T-helper 2 cell treated with Interferon-gamma antibody and Interleukin-4, amounts not matched to agents 5 μg/mL and 100 μg/mL, for 36 hours (primary cell): Measurements from ENCODE around the gene ARHGEF6.
A peak's percentile ranks its signal among the peaks of the same experiment; 100 is the strongest.
"Not testable (repeated sequence)": the region's sequence is repeated elsewhere in the genome, so short reads cannot be mapped to it uniquely, and the experiment has no call there.

ENCODE experiments used
- DNase-seq: peaks from one replicate; pipeline ENCODE4 v3.0.0; 2021; ENCODE audit warnings: low spot score
- H3K27ac Mint-ChIP-seq: one replicate; pipeline ENCODE4 v1.8.0; 2021; ENCODE audit warnings: mild to moderate bottlenecking, mixed read lengths
- H3K27me3 Mint-ChIP-seq: one replicate; pipeline ENCODE4 v1.8.0; 2021; ENCODE audit warnings: low read depth, mixed read lengths
- H3K36me3 Mint-ChIP-seq: one replicate; pipeline ENCODE4 v1.8.0; 2021; ENCODE audit warnings: low read depth, mixed read lengths
- H3K4me1 Mint-ChIP-seq: one replicate; pipeline ENCODE4 v1.8.0; 2021; ENCODE audit warnings: low read depth, mixed read lengths
- H3K4me3 Mint-ChIP-seq: one replicate; pipeline ENCODE4 v1.8.0; 2022; ENCODE audit warnings: mild to moderate bottlenecking, moderate library complexity, mixed read lengths
- H3K9me3 Mint-ChIP-seq: one replicate; pipeline ENCODE4 v1.8.0; 2021; ENCODE audit warnings: mixed read lengths

The ARHGEF6 gene

GRCh38 chrX:136806891-136807410 is 26.2 kb upstream of the ARHGEF6 start:
- no peak for DNase-seq
- Mint-ChIP-seq H3K27ac (no peak overlapping the region), H3K4me1 (peaks cover 24% of the 10 kb centered on the region), H3K4me3 (no peak overlapping the region), H3K27me3 (no peaks in the 10 kb centered on the region), H3K9me3 (no peaks in the 10 kb centered on the region), H3K36me3 (peaks cover 44% of the 10 kb centered on the region)

- Mint-ChIP-seq H3K4me1 (peaks cover 27% of the 10 kb centered on the region), H3K27me3 (no peaks in the 10 kb centered on the region), H3K36me3 (peaks cover 37% of the 10 kb centered on the region), H3K9me3 (no peaks in the 10 kb centered on the region), H3K4me3 (no peak overlapping the region), H3K27ac (no peak overlapping the region)
- no peak for DNase-seq
These were observed 21.8 kb upstream of the ARHGEF6 start for GRCh38 chrX:136802515-136802914.

DNA sequence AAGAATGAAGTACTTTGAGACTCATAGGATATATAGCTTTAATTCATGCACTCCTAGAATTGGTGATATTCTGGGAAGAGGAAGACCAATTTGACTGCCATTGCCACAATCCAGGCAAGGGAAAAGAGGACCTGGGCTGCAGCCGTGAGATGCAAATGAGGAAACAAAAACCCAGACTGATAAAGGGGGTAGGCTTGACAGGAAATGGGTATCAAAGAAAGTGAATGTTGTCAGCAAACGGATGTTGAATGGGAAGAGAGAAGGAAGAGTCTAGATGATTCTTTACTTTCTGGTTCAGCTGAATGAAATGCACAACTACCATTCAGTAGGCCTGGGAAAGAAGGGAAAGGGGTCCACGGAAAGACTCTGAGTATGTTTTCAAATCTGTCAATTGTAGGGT is 17.1 kb upstream of the ARHGEF6 start:
- H3K4me1 Mint-ChIP-seq: peaks cover 16% of the 10 kb centered on the region
- H3K27ac Mint-ChIP-seq: peak overlapping the region; percentile 31
- no peaks in the 10 kb centered on the region for H3K27me3 Mint-ChIP-seq
- peaks cover 11% of the 10 kb centered on the region for H3K36me3 Mint-ChIP-seq
- H3K9me3 Mint-ChIP-seq: peaks cover 10% of the 10 kb centered on the region
- DNase-seq: no peak
- H3K4me3 Mint-ChIP-seq: peak overlapping the region; percentile 51

- not testable (repeated sequence) for H3K36me3 Mint-ChIP-seq, H3K27ac Mint-ChIP-seq, DNase-seq, H3K27me3 Mint-ChIP-seq, H3K4me3 Mint-ChIP-seq
- Mint-ChIP-seq H3K4me1 (peaks cover 12% of the 10 kb centered on the region), H3K9me3 (peaks cover 10% of the 10 kb centered on the region)
These were observed 14.4 kb upstream of the ARHGEF6 start for GRCh38 chrX:136795132-136795531.

- not testable (repeated sequence) for H3K27ac Mint-ChIP-seq, DNase-seq, H3K27me3 Mint-ChIP-seq, H3K4me3 Mint-ChIP-seq, H3K36me3 Mint-ChIP-seq
- H3K4me1 Mint-ChIP-seq: peaks cover 12% of the 10 kb centered on the region
- peaks cover 10% of the 10 kb centered on the region for H3K9me3 Mint-ChIP-seq
These were observed 13.9 kb upstream of the ARHGEF6 start for GRCh38 chrX:136794660-136795059.

DNA sequence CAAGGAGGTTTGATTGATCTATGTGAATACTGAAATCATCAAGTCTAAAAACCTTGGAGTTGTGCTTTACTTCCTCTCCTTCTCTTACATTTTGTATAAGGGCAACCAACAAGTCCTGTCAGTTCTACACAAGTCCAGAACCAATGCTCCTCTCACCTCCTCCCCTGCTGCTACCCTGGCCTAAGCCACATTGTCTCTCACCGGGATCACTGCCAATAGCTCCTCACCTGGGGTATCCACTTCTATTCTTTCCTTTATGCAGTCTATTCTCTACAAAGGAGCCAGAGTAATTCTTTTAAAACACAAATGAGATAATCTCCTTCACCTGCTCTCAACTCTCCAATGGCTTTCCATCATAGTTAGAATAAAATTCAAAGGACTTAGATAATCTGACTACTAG is 13.3 kb upstream of the ARHGEF6 start:
- peaks cover 15% of the 10 kb centered on the region for H3K4me1 Mint-ChIP-seq
- no peak for DNase-seq
- H3K27ac Mint-ChIP-seq: no peak overlapping the region
- no peaks in the 10 kb centered on the region for H3K27me3 Mint-ChIP-seq
- H3K4me3 Mint-ChIP-seq: no peak overlapping the region
- H3K9me3 Mint-ChIP-seq: peaks cover 10% of the 10 kb centered on the region
- peaks cover 5% of the 10 kb centered on the region for H3K36me3 Mint-ChIP-seq

GRCh38 chrX:136789856-136790255 is 9.1 kb upstream of the ARHGEF6 start:
- Mint-ChIP-seq H3K36me3 (peaks cover 8% of the 10 kb centered on the region), H3K4me3 (no peak overlapping the region), H3K9me3 (peaks cover 12% of the 10 kb centered on the region), H3K4me1 (peaks cover 8% of the 10 kb centered on the region), H3K27me3 (no peaks in the 10 kb centered on the region), H3K27ac (peak overlapping the region; percentile 7)
- no peak for DNase-seq

- H3K9me3 Mint-ChIP-seq: peaks cover 8% of the 10 kb centered on the region
- no peak for DNase-seq
- H3K4me1 Mint-ChIP-seq: peaks cover 40% of the 10 kb centered on the region
- H3K27me3 Mint-ChIP-seq: no peaks in the 10 kb centered on the region
- H3K36me3 Mint-ChIP-seq: peaks cover 17% of the 10 kb centered on the region
- H3K4me3 Mint-ChIP-seq: peak overlapping the region; percentile 32
- no peak overlapping the region for H3K27ac Mint-ChIP-seq
These were observed 3.5 kb upstream of the ARHGEF6 start for GRCh38 chrX:136784231-136784630.

GRCh38 chrX:136783159-136783558 is 2.4 kb upstream of the ARHGEF6 start:
- H3K27ac Mint-ChIP-seq: peak overlapping the region; percentile 62

DNA sequence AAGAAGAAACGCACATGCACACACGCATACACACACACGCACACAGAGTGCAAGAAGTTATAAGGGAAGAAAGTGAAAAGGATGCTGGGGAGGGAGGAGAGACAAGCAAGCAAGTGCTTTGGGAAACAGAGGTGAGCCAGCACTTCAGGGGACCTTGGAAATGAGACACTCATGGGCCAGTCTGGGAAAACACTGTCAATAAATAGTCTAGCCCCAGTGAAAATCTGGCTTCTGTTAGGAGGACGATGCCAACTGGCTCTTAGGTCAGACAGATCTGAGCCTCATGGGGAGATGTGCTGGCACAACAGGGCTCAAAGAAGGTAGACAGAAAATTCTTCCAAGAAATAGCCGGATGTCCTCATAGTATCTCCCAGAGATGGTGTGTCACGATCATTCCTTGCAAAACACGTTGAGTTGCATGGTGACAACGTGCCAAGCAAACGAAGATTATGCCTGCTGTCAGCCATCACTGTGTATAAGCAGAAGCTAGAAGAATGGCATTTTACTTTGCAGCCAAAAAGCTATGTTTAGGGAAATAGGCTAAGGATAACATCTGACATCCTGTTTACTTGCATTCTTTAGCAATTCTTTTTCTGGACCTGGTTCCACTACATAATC is 557 bp upstream of the ARHGEF6 start:
- H3K4me1 Mint-ChIP-seq: peaks cover 47% of the 10 kb centered on the region
- no peaks in the 10 kb centered on the region for H3K27me3 Mint-ChIP-seq
- H3K36me3 Mint-ChIP-seq: peaks cover 37% of the 10 kb centered on the region
- H3K27ac Mint-ChIP-seq: peak overlapping the region; percentile 95
- DNase-seq: no peak
- H3K4me3 Mint-ChIP-seq: peak overlapping the region; percentile 95
- peaks cover 5% of the 10 kb centered on the region for H3K9me3 Mint-ChIP-seq

More at GRCh38 chrX:136783159-136783558, 2.4 kb upstream of the ARHGEF6 start:
- DNase-seq: no peak
- Mint-ChIP-seq H3K4me3 (peak overlapping the region; percentile 59), H3K4me1 (peaks cover 36% of the 10 kb centered on the region), H3K9me3 (peaks cover 8% of the 10 kb centered on the region), H3K27me3 (no peaks in the 10 kb centered on the region), H3K36me3 (peaks cover 27% of the 10 kb centered on the region)

DNA sequence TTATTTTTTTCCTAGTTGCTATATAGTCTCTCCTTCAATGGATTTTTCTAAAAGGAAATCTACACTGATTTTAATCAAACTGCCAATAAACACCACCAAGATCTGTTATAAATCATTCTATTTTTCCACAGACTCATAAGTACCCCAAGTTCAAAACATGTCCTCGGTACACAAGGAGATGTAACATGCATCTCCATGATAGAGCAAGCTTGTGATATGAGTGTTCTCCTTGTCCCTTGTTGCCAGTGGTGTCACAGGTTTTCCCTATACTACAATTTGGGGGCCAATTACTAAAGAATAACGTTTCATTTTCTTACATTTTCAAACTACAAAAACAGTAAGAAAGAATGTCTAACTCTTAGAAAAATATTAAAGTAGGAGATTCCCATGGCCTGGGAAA is 491 bp downstream of the ARHGEF6 start:
- DNase-seq: no peak
- H3K27ac Mint-ChIP-seq: peak overlapping the region; percentile 95
- H3K4me3 Mint-ChIP-seq: peak overlapping the region; percentile 95
- peaks cover 40% of the 10 kb centered on the region for H3K36me3 Mint-ChIP-seq
- H3K9me3 Mint-ChIP-seq: no peaks in the 10 kb centered on the region
- peaks cover 57% of the 10 kb centered on the region for H3K4me1 Mint-ChIP-seq
- H3K27me3 Mint-ChIP-seq: no peaks in the 10 kb centered on the region

- Mint-ChIP-seq H3K4me1 (peaks cover 60% of the 10 kb centered on the region), H3K9me3 (no peaks in the 10 kb centered on the region), H3K27ac (peak overlapping the region; percentile 95), H3K27me3 (no peaks in the 10 kb centered on the region), H3K36me3 (peaks cover 46% of the 10 kb centered on the region), H3K4me3 (peak overlapping the region; percentile 95)
- peak; percentile 38 for DNase-seq
These were observed 1.4 kb downstream of the ARHGEF6 start for GRCh38 chrX:136779346-136779781.

GRCh38 chrX:136778916-136779315 is 1.8 kb downstream of the ARHGEF6 start:
- Mint-ChIP-seq H3K27ac (peak overlapping the region; percentile 95), H3K4me1 (peaks cover 56% of the 10 kb centered on the region), H3K4me3 (peak overlapping the region; percentile 95), H3K36me3 (peaks cover 46% of the 10 kb centered on the region), H3K9me3 (no peaks in the 10 kb centered on the region), H3K27me3 (no peaks in the 10 kb centered on the region)
- no peak for DNase-seq

DNA sequence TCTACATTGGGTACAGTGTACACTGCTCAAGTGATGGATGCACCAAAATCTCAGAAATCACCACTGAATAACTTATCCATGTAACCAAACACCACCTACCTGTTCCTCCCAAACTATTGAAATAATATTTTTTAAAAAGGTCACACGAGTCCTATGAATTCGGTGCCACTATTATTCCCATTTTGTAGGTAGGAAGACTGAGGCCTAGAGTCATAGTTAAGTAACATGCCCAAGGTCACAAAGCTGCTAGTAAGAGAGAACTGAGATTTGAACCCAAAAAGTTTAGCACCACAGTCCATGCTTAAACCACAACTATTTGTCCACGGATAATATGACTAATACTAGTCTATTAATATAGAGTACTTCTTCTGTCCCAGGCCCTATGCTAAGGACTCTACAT is 2.7 kb downstream of the ARHGEF6 start:
- Mint-ChIP-seq H3K36me3 (peaks cover 53% of the 10 kb centered on the region), H3K4me1 (peaks cover 54% of the 10 kb centered on the region), H3K9me3 (no peaks in the 10 kb centered on the region), H3K4me3 (peak overlapping the region; percentile 95), H3K27me3 (no peaks in the 10 kb centered on the region), H3K27ac (peak overlapping the region; percentile 95)
- no peak for DNase-seq

DNA sequence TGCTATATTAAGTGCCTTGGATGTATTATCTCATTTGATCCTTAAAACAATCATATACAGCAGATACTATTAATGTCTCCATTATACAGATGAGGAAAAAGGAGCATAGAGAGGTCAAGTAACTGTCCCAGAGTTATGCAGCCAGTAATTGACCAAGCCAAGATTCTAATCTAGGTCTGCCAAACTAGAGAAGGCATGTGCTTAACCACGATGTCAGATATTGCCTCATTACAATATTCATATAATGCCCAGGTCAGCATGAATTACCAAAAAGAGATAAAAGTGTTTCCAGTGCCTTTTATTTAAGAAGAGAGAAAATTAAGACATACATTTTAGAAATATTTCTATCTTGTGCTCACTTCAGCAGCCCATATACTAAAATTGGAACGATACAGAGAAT is 7.1 kb downstream of the ARHGEF6 start:
- no peaks in the 10 kb centered on the region for H3K9me3 Mint-ChIP-seq
- H3K27me3 Mint-ChIP-seq: no peaks in the 10 kb centered on the region
- H3K4me1 Mint-ChIP-seq: peaks cover 52% of the 10 kb centered on the region
- DNase-seq: no peak
- H3K4me3 Mint-ChIP-seq: peak overlapping the region; percentile 50
- H3K27ac Mint-ChIP-seq: no peak overlapping the region
- H3K36me3 Mint-ChIP-seq: peaks cover 52% of the 10 kb centered on the region
